Stomach (tissue), 9 donors: ENCODE data around the gene HHIP. TPM values are rescaled to one million over a fixed set of nuclear protein-coding genes. Genes with fewer than 3 reads are reported as not detected.

ENCODE experiments used
- DNase-seq, 2 donors: peaks; one replicate each; pipeline versions ENCODE4 v3.0.0 to v3.0.0-alpha.2; 2013 to 2019
- H3K27ac ChIP-seq, 5 donors: fragments of 200-600 bp in 4 of 5; sonication (generic) in 4 of 5; one replicate each; pipeline ENCODE4 v1.5.1; 2013 to 2019; ENCODE audit warnings: mild to moderate bottlenecking in 1 of 5, moderate library complexity in 1 of 5
- H3K27me3 ChIP-seq, 3 donors: fragments of 200-600 bp; sonication (generic); one replicate each; pipeline ENCODE4 v1.5.1; 2017 to 2019; ENCODE audit warnings: mixed run types in 1 of 3
- H3K36me3 ChIP-seq, 4 donors: fragments of 200-600 bp; sonication (generic); 1 replicate in 3 of 4; 2 replicates in 1 of 4; pipeline ENCODE4 v1.5.1; 2016 to 2019
- H3K4me1 ChIP-seq, 4 donors: fragments of 200-600 bp; sonication (generic); one replicate each; pipeline ENCODE4 v1.5.1; 2016 to 2019
- H3K4me3 ChIP-seq, 4 donors: fragments of 200-600 bp; sonication (generic) in 3 of 4; one replicate each; pipeline ENCODE4 v1.5.1; 2016 to 2019; ENCODE audit warnings: mild to moderate bottlenecking in 1 of 4
- H3K9me3 ChIP-seq, 4 donors: fragments of 200-600 bp; sonication (generic); one replicate each; pipeline ENCODE4 v1.5.1; 2016 to 2019
- CTCF ChIP-seq, 7 experiments: fragments of 450-650 bp in 4 of 7; fragments of 200-600 bp in 3 of 7; sonication (generic) in 3 of 7; IDR thresholded peaks; one replicate each; pipeline ENCODE4 v1.5.1; 2016 to 2019; ENCODE audit warnings: antibody characterized with exemption in 7 of 7, control low read depth in 2 of 7, mild to moderate bottlenecking in 1 of 7
- EP300 ChIP-seq: sonication (generic); formaldehyde crosslinking; IDR thresholded peaks from one replicate; pipeline ENCODE4 v1.6.1; 2017; ENCODE audit warnings: antibody characterized with exemption
- POLR2A ChIP-seq, 4 donors: fragments of 450-650 bp; IDR thresholded peaks; one replicate each; pipeline ENCODE4 v1.6.1; 2016; ENCODE audit warnings: antibody characterized with exemption in 4 of 4, control low read depth in 2 of 4, mild to moderate bottlenecking in 1 of 4, moderate library complexity in 1 of 4
- POLR2AphosphoS5 ChIP-seq, 3 donors: sonication (generic); formaldehyde crosslinking; IDR thresholded peaks; one replicate each; pipeline ENCODE4 v1.6.1; 2016; ENCODE audit warnings: antibody characterized with exemption in 3 of 3
- WGBS, 5 donors: extraction: QIAGEN DNeasy Blood & Tissue Kit in 3 of 5; methylation state at CpG; one replicate each; pipeline versions ENCODE4 v1.1.5 to v1.1.7; 2013 to 2018; 5-methylcytosine and 5-hydroxymethylcytosine counted together
- intact Hi-C: fragments of 100-400 bp; cut with DNase I; formaldehyde crosslinking; loops from one replicate; pipeline ENCODE4 v1.15.1; 2023; ENCODE audit warnings: low total_unique reads
- polyA plus RNA-seq, 3 donors: library from polyadenylated mRNA; stranded (reverse); fragments of 200-250 nt; gene quantifications; one replicate each; pipeline ENCODE4 v1.2.3, GENCODE V29; 2013
- total RNA-seq, 5 donors: library from RNA; depleted of rRNA; stranded (reverse); fragments of >200 nt; gene quantifications; one replicate each; pipeline versions ENCODE4 v1.1.0 to v1.2.3, GENCODE V29; 2014 to 2016
- donor health status: healthy with polysubstance abuse.
- donor health status: Bipolar disorder and iron deficiency.
- donor health status: healthy.

The HHIP gene
- total and polyA plus RNA-seq, 8 donors, result 0.29 to 33.0 (median 3.5) TPM; not detected in 1

GRCh38 chr4:144674711-144675110 lies 28.8 kb downstream of the HHIP start:
- Histone ChIP-seq H3K36me3 (no peaks in the 10 kb centered on the region), H3K27me3 (no peaks in the 10 kb centered on the region), H3K9me3 (no peaks in the 10 kb centered on the region), H3K27ac (no peak overlapping the region), H3K4me1 (no peaks in the 10 kb centered on the region), H3K4me3 (no peak overlapping the region)
- intact Hi-C loops, result no loop called here
- DNase-seq, result no peak
- WGBS, 5 donors, result 25 to 56% (median 41%) methylated on average over 1 of the region's 1 CpG
- no peak for TF ChIP-seq EP300
- TF ChIP-seq CTCF (IDR thresholded peaks at IDR 0.05), result no peak
- no peak for TF ChIP-seq POLR2A (IDR thresholded peaks at IDR 0.05)
- TF ChIP-seq POLR2AphosphoS5 (IDR thresholded peaks at IDR 0.05), result no peak

GRCh38 chr4:144681806-144682205 lies 35.9 kb downstream of the HHIP start:
- Histone ChIP-seq H3K27ac (no peak overlapping the region), H3K4me1 (no peaks in the 10 kb centered on the region), H3K4me3 (no peak overlapping the region), H3K27me3 (no peaks in the 10 kb centered on the region), H3K9me3 (no peaks in the 10 kb centered on the region), H3K36me3 (no peaks in the 10 kb centered on the region)
- intact Hi-C loops, result no loop called here
- TF ChIP-seq CTCF (IDR thresholded peaks at IDR 0.05) (no peak), POLR2A (IDR thresholded peaks at IDR 0.05) (no peak), POLR2AphosphoS5 (IDR thresholded peaks at IDR 0.05) (no peak)
- 36 to 57% (median 46%) methylated on average over 3 of the region's 3 CpGs for WGBS, 5 donors
- peak in 1 of 2 donors; percentile 35 for DNase-seq

- Histone ChIP-seq H3K9me3 (no peaks in the 10 kb centered on the region), H3K4me3 (no peak overlapping the region), H3K27ac (no peak overlapping the region), H3K36me3 (no peaks in the 10 kb centered on the region), H3K4me1 (no peaks in the 10 kb centered on the region), H3K27me3 (no peaks in the 10 kb centered on the region)
- TF ChIP-seq POLR2A (IDR thresholded peaks at IDR 0.05), result no peak
- no peak for TF ChIP-seq POLR2AphosphoS5 (IDR thresholded peaks at IDR 0.05)
- no peak for TF ChIP-seq CTCF (IDR thresholded peaks at IDR 0.05)
- TF ChIP-seq EP300, result no peak
- intact Hi-C loops, result no loop called here
- no peak for DNase-seq
- WGBS, 5 donors, result 86 to 92% (median 89%) methylated on average over 8 of the region's 8 CpGs
Measured at GRCh38 chr4:144683516-144683915, 37.6 kb downstream of the HHIP start.

GRCh38 chr4:144685911-144686310 lies 40.0 kb downstream of the HHIP start:
- DNase-seq, result no peak
- H3K27ac ChIP-seq, result no peak overlapping the region
- 56 to 80% (median 78%) methylated on average over 3 of the region's 3 CpGs for WGBS, 5 donors
- intact Hi-C loops, result no loop called here
- H3K36me3 ChIP-seq, result no peaks in the 10 kb centered on the region
- H3K4me1 ChIP-seq, result no peaks in the 10 kb centered on the region
- H3K27me3 ChIP-seq, result no peaks in the 10 kb centered on the region
- no peaks in the 10 kb centered on the region for H3K9me3 ChIP-seq
- TF ChIP-seq POLR2A (IDR thresholded peaks at IDR 0.05) (no peak), EP300 (no peak), CTCF (IDR thresholded peaks at IDR 0.05) (no peak), POLR2AphosphoS5 (IDR thresholded peaks at IDR 0.05) (peak in 1 of 3 donors; percentile 7)
- H3K4me3 ChIP-seq, result no peak overlapping the region
